Lower lobe of right lung (tissue), 2 donors: ENCODE results near the gene DLGAP1. TPM values are rescaled to one million over a fixed set of nuclear protein-coding genes. Genes with fewer than 3 reads are reported as not detected.

ENCODE experiments used
- ATAC-seq, 2 donors: fragments of 200-7000 bp; cut with Tn5 transposase; one replicate each; pipeline ENCODE4 v1.9.1; 2020 to 2022; ENCODE audit warnings: mild to moderate bottlenecking in 2 of 2, moderate library complexity in 2 of 2
- DNase-seq: peaks from one replicate; pipeline ENCODE4 v3.0.0-alpha.2; 2020
- H3K27ac ChIP-seq: fragments of 200-600 bp; one replicate; pipeline ENCODE4 v1.8.0; 2022
- H3K27me3 ChIP-seq: fragments of 200-600 bp; one replicate; pipeline ENCODE4 v1.8.0; 2022; ENCODE audit warnings: low read depth
- H3K36me3 ChIP-seq: fragments of 200-600 bp; one replicate; pipeline ENCODE4 v1.8.0; 2022; ENCODE audit warnings: mild to moderate bottlenecking
- H3K4me1 ChIP-seq: fragments of 200-600 bp; one replicate; pipeline ENCODE4 v1.8.0; 2022
- H3K4me3 ChIP-seq: fragments of 200-600 bp; one replicate; pipeline ENCODE4 v1.8.0; 2022; ENCODE audit warnings: mild to moderate bottlenecking
- H3K9me3 ChIP-seq: fragments of 200-600 bp; one replicate; pipeline ENCODE4 v1.8.0; 2022
- intact Hi-C: fragments of 100-400 bp; cut with DNase I; formaldehyde crosslinking; loops from one replicate; pipeline ENCODE4 v1.11.0; 2022
- total RNA-seq: library from RNA; stranded (reverse); fragmentation: NEBNext Ultra II Directional; extraction: Animal tissue kit (Norgen Biotek cat#: 25700); gene quantifications from one replicate; pipeline ENCODE4 v1.2.1, GENCODE V29; 2021
- TF ChIP-seq, protein P1 (sequence below): fragments of 200-600 bp; IDR thresholded peaks from one replicate; pipeline ENCODE4 v1.8.0; 2022; ENCODE audit warnings: antibody characterized with exemption, mild to moderate bottlenecking
- donor health status: DM: no; HTN: yes; CAD: no; lungs with severe emphysema.

Gene DLGAP1
- total RNA-seq, 1 donor from 2014 or later: 3.8 TPM

DNA sequence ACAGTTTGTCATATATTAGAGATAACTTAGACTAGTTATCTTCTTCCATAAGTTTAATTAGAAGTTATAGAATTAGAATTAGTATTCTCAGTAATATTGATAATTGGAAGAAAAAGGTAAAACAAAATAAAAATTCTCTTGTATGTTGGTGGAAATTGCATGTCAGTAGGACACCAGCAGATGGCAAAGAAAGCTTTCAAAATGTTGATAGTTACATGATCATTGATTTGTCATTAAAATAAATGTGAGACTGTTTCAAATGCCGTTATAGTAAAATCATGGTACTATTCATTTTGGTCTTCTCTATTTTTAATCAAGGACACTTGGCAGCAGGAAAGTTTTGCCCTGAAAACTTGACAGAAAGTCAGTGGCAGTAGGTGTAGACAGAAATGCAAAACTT is 734.9 kb downstream of the DLGAP1 start:
- Histone ChIP-seq H3K27me3 (no peaks in the 10 kb centered on the region), H3K36me3 (no peaks in the 10 kb centered on the region), H3K27ac (no peak overlapping the region), H3K9me3 (no peaks in the 10 kb centered on the region), H3K4me3 (no peak overlapping the region), H3K4me1 (peaks cover 25% of the 10 kb centered on the region)
- DNase-seq (no peak), ATAC-seq (no peak)
- TF ChIP-seq, protein P1, sequence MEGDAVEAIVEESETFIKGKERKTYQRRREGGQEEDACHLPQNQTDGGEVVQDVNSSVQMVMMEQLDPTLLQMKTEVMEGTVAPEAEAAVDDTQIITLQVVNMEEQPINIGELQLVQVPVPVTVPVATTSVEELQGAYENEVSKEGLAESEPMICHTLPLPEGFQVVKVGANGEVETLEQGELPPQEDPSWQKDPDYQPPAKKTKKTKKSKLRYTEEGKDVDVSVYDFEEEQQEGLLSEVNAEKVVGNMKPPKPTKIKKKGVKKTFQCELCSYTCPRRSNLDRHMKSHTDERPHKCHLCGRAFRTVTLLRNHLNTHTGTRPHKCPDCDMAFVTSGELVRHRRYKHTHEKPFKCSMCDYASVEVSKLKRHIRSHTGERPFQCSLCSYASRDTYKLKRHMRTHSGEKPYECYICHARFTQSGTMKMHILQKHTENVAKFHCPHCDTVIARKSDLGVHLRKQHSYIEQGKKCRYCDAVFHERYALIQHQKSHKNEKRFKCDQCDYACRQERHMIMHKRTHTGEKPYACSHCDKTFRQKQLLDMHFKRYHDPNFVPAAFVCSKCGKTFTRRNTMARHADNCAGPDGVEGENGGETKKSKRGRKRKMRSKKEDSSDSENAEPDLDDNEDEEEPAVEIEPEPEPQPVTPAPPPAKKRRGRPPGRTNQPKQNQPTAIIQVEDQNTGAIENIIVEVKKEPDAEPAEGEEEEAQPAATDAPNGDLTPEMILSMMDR: no peak
- intact Hi-C loops: no loop called here

GRCh38 chr18:3717376-3718025 is 737.6 kb downstream of the DLGAP1 start:
- ATAC-seq: no peak

GRCh38 chr18:3716116-3716660 is 738.9 kb downstream of the DLGAP1 start:
- DNase-seq (no peak), ATAC-seq (no peak)
- H3K36me3 ChIP-seq: no peaks in the 10 kb centered on the region
- no peaks in the 10 kb centered on the region for H3K9me3 ChIP-seq
- intact Hi-C loops: no loop called here
- H3K27ac ChIP-seq: no peak overlapping the region
- H3K27me3 ChIP-seq: no peaks in the 10 kb centered on the region
- H3K4me1 ChIP-seq: peaks cover 9% of the 10 kb centered on the region
- TF ChIP-seq, protein P1: no peak
- H3K4me3 ChIP-seq: no peak overlapping the region

More at GRCh38 chr18:3717376-3718025, 737.6 kb downstream of the DLGAP1 start:
- Histone ChIP-seq H3K4me1 (peaks cover 8% of the 10 kb centered on the region), H3K27ac (no peak overlapping the region), H3K9me3 (no peaks in the 10 kb centered on the region), H3K36me3 (no peaks in the 10 kb centered on the region), H3K4me3 (no peak overlapping the region), H3K27me3 (no peaks in the 10 kb centered on the region)
- DNase-seq: no peak
- TF ChIP-seq, protein P1: no peak
- intact Hi-C loops: no loop called here

- TF ChIP-seq, protein P1: no peak
- Histone ChIP-seq H3K27ac (no peak overlapping the region), H3K4me1 (peaks cover 16% of the 10 kb centered on the region), H3K4me3 (no peak overlapping the region), H3K36me3 (no peaks in the 10 kb centered on the region), H3K27me3 (no peaks in the 10 kb centered on the region), H3K9me3 (no peaks in the 10 kb centered on the region)
- no peak for DNase-seq
- ATAC-seq: no peak
- intact Hi-C loops: no loop called here
Observed at GRCh38 chr18:3715231-3716080, 739.7 kb downstream of the DLGAP1 start.

GRCh38 chr18:3713708-3714107 is 741.4 kb downstream of the DLGAP1 start:
- no peak overlapping the region for H3K4me3 ChIP-seq
- TF ChIP-seq, protein P1: no peak
- no peaks in the 10 kb centered on the region for H3K36me3 ChIP-seq
- H3K27me3 ChIP-seq: no peaks in the 10 kb centered on the region
- DNase-seq (no peak), ATAC-seq (no peak)
- intact Hi-C loops: no loop called here
- no peaks in the 10 kb centered on the region for H3K9me3 ChIP-seq
- H3K27ac ChIP-seq: no peak overlapping the region
- H3K4me1 ChIP-seq: peaks cover 27% of the 10 kb centered on the region
